ENCODE results near the gene APCDD1.

Gene APCDD1

GRCh38 chr18:10453806-10454680 lies at the start of gene APCDD1:
TSS of gene APCDD1 (plus strand) at chr18:10454635. CDS start at chr18:10454982, 347 bp downstream.
- no peak for DNase-seq

DNA sequence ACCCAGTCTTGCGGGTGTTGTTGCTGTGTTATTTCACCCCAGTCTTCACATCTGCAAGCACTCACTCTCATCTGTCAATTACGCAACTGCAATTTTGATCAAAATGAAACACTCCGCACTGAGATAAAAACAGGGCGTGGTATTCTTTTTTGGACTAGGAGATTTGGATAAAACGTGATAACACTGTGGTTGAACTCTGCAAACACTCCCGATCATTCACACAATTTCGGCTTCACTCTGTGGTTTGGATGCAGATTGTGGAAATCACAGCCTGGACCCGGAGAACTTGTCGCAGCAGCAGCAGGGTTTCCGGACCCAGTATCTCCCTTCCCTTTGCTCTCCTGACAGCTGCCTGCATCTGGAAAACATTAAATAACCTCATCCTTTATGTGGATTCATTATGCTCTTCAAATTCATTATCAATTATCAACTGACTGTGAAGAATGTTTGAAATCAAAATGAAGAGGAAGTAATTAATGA lies 49.4 kb upstream of the APCDD1 start:
- DNase-seq: no peak

GRCh38 chr18:10405816-10406663 lies 48.4 kb upstream of the APCDD1 start:
- DNase-seq: no peak

- no peak for DNase-seq
Observed at GRCh38 chr18:10408131-10408530, 46.3 kb upstream of the APCDD1 start.

GRCh38 chr18:10409041-10409440 lies 45.4 kb upstream of the APCDD1 start:
- no peak for DNase-seq

- no peak for DNase-seq
Observed at GRCh38 chr18:10410472-10411308, 43.7 kb upstream of the APCDD1 start.

DNA sequence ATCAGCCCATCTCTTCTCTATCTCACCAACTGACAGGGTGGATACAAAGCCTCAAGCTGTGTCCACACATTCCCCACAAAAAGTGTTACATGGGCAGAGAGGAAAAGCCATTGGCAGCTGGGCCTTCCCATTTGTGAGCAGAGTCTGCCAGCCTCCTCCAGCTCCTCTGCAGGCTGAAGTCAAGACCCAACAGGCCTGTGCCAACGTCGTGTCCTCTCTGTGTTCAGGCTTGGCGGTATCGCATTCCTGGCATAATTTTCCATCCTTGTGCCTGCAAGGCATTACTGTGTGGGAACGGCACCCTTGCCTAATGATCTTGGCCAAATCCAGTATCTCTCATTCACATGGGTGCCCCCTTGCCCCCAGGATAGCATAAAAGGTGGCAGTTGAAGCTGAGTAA lies 41.5 kb upstream of the APCDD1 start:
- no peak for DNase-seq

DNA sequence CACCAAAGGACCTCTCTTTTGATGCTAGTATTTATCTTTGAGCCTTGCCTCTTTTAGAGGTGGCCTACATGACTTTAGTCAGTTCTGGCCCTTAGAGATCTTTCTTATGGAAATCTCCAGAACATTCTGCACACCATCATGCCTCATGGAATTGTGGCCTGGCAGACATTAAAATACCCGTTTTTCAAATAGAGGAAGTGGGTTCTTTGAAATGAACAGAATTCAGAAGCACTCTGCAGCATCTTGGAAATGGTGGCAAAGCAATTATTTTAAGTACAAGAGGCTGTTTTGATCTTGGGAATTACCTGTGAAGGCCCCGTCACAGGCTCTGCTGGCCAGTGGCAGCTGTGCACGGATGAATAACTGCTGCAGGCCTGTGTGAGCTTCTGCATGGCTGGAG lies 40.7 kb upstream of the APCDD1 start:
- DNase-seq: no peak

DNA sequence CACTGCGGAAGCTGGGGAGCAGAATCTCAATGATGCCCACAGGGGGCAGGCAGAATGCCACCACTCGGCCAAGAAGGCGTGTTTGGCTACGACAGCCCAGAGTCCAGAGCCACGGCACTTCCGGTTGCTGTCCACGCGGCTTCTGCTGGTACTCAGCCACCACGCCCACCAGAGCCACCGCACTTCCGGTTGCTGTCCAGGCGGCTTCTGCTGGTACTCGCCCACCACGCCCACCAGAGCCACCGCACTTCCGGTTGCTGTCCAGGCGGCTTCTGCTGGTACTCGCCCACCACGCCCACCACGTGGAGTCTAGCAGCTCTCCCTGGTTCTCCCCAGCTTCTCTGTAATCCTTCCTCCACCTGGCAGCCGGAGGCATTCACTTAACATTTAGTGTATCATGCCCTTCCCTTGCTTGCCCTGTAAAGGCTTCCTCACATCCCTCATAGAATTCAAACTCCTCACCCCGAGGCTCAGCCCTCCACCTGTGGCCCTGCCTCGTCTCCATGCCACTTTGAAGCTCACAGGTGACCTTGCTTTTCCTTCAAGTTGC lies 40.1 kb upstream of the APCDD1 start:
- DNase-seq: no peak

- DNase-seq: no peak
Observed at GRCh38 chr18:10416065-10416464, 38.4 kb upstream of the APCDD1 start.

GRCh38 chr18:10417191-10417590 lies 37.2 kb upstream of the APCDD1 start:
- DNase-seq: no peak

DNA sequence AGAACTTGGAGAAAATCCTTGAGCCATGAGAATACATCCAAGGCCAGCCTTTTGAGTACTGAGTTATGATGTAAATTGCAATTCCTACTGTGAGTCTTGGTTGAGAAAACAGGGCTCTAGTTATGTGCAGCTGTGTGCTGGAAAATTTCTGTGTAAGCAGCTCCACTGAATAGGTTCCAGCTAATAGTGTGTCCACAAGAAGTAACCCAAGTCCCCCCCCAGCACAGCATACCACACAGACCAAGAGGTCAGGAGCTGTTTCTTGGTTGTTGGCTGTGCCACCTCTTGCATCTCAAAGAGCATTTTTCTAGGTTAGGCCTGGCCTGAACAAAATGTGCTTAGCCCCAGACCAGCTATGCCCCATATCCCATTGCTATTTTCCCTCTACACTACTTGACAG lies 36.8 kb upstream of the APCDD1 start:
- no peak for DNase-seq

- DNase-seq: no peak
Observed at GRCh38 chr18:10418836-10419235, 35.6 kb upstream of the APCDD1 start.

GRCh38 chr18:10419420-10420103 lies 34.9 kb upstream of the APCDD1 start:
- no peak for DNase-seq

- DNase-seq: no peak
Observed at GRCh38 chr18:10420561-10421352, 33.7 kb upstream of the APCDD1 start.

GRCh38 chr18:10421859-10422258 lies 32.6 kb upstream of the APCDD1 start:
- DNase-seq: no peak

GRCh38 chr18:10422731-10423130 lies 31.7 kb upstream of the APCDD1 start:
- no peak for DNase-seq

DNA sequence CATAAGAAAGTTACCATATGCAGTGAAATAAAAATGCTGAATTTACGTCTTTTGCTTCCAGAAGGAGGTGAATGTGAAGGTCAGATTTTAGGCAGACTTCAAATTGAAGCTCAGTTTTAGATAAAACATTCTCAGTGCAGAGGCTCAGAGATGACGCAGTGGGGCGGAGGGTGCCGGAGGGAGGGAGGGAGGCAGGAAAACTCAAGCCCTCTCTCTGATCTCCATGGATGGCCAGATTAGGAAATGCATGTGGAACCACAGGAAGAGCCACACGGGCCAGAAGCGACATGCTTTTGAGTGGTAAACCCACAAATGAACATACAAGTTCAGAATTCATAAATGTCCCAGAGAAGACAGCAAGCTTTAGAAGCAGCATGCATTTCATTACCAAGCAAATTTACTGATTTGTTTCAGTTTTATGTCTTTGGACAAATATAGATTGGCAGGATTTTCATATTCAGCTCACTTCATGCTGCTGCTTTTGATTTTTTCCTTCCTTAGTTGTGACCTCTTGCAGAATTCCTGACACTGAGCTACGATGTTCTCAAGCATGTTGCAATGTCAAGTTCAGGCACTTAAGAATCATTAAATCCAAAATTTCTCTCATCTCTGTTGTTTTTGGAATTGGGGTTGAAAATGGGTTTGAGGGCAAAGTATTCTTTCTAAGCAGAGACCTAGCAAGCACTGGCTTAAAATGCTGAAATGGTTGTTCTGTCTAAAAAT lies 29.7 kb upstream of the APCDD1 start:
- no peak for DNase-seq

DNA sequence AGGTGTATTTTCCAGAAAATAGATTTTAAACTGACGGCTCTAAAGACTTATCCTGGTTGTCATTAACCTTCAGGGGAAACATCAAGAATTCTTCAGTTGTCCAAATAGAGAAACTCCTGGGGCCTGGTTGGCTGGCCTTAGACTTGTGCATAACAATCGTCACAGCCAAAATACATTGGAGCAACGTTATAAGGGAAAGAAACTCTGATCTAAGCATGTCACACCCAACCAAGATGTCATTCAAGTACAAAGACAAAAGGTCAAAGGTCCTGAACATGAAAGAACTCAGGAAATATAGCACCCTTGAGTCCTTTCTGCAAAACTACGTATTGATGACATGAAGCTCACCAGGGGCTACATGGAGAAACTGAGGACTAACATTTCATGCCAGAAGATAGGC lies 23.8 kb upstream of the APCDD1 start:
- no peak for DNase-seq

DNA sequence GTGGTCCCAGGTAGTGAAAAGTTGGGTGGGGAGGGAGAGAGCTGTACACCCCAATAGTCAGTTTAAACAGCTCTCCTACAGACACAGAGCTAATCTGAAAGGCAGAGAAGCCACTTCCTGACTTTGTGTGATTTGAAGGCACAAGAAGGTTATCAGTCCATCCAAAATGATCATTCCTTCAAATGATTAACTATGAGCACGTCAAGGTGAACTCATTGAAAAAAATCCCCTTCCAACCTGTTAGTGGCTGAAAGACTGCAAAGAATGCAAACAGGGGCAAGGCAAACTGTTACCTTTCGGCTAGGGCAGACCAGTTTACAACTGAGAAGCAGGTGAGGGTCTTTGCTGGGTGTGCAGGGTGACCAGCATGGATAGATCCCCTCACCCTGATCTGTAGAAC lies 22.8 kb upstream of the APCDD1 start:
- DNase-seq: no peak

All from SIG-M5 (cell line).